ENCODE data around the gene PEX1. TPM values are rescaled to one million over a fixed set of nuclear protein-coding genes. Genes with fewer than 3 reads are reported as not detected.
A peak's percentile ranks its signal among the peaks of the same experiment; 100 is the strongest.
"Not testable (repeated sequence)": the region's sequence is repeated elsewhere in the genome, so short reads cannot be mapped to it uniquely, and the experiment has no call there.

PEX1 gene
- polyA plus RNA-seq, 2 of the 4 experiments (the other 2 are of a cell fraction), result 8.8 to 23.2 TPM

DNA sequence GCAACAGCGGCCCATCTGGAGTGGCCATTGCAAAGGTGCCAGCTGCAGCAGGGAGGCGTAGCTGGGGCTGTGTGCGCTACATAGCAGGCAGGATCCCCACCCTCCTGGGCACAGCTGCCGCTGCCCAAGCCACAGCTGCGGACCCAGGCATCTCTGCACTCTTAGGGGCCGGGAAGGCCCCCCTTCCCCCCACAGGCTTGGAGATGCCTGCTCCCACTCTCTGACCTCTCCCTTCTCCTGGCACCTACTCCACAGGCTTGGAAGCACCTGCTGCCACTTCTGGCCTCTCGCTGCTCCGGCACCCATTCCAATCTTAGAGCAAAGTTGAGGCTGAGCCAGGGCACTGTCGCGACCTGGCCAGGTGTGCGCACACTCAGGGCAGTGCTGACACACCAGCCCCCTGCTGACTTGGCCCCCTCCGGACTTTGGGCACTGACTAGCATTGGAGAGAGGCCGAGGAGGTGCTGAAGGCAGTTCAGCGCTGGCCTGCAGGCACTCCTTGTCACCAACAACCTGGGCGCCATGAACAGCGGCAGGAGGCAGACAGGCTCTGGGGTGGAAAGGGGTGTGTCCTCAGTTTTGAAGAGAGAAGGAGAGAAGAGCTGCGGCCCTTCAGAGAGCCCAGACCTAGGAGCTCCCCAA is 18.7 kb upstream of the PEX1 start:
- Histone ChIP-seq H3K27ac (no peak overlapping the region), H3K4me2 (no peak overlapping the region), H3K4me1 (no peaks in the 10 kb centered on the region), H3K4me3 (no peak overlapping the region), H3K9me3 (0 out of 3 replicates have a peak, but pooled peaks cover 2% of the 10 kb centered on the region)
- ChIA-PET CTCF (interaction anchor here (1.4 kb wide), 1 partner anchor 16 kb away, joined by 3 read pairs; no protein-coding TSS in a partner anchor), POLR2A (no interaction called here)
- ATAC-seq (peak in 1 of 2 experiments; percentile 30; a peak in 2 of 6 replicates), FAIRE-seq (no peak), DNase-seq (ENCODE audit: low read depth in 1 of 2, low spot score in 1 of 2) (no peak)
- no peak for TF ChIP-seq JUN (IDR thresholded peaks at IDR 0.05)
- WGBS (ENCODE audit: missing lambda C conversion rate), result 67% methylated on average over 14 of the region's 17 CpGs

DNA sequence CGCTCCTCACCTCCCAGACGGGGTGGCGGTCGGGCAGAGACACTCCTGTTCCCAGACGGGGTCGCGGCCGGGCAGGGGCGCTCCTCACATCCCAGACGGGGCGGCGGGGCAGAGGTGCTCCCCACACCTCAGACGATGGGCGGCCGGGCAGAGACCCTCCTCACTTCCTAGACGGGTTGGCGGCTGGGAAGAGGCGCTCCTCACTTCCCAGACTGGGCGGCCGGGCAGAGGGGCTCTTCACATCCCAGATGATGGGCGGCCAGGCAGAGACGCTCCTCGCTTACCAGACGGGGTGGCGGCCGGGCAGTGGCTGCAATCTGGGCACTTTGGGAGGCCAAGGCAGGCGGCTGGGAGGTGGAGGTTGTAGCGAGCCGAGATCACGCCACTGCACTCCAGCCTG is 16.8 kb upstream of the PEX1 start:
- H3K4me3 ChIP-seq; H3K4me2 ChIP-seq; H3K9me3 ChIP-seq; H3K4me1 ChIP-seq; POLR2A ChIA-PET; H3K27ac ChIP-seq; FAIRE-seq; ATAC-seq; DNase-seq (ENCODE audit: low read depth in 1 of 2, low spot score in 1 of 2): not testable (repeated sequence)
- 86% methylated on average over 10 of the region's 30 CpGs for WGBS (ENCODE audit: missing lambda C conversion rate)
- CTCF ChIA-PET, result interaction anchor here (1.4 kb wide), 1 partner anchor 16 kb away, joined by 3 read pairs; the partner anchor contains the start of gene RBM48

DNA sequence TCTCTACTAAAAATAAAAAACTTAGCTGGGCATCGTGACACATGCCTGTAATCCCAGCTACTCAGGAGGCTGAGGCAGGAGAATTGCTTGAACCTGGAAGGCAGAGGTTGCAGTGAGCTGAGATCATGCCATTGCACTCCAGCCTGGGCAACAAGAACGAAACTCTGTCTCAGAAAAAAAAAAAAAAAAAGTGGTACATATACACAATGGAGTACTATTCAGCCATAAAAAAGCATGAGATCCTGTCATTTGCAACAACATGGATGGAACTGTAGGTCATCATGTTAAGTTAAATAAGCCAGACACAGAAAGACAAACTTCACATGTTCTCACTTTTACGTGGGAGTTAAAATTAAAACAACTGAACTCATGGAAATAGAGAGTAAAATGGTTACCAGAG is 15.2 kb upstream of the PEX1 start:
- POLR2A ChIA-PET; DNase-seq (ENCODE audit: low read depth in 1 of 2, low spot score in 1 of 2); ATAC-seq; H3K9me3 ChIP-seq; H3K4me1 ChIP-seq; H3K4me3 ChIP-seq; H3K27ac ChIP-seq; FAIRE-seq; H3K4me2 ChIP-seq: not testable (repeated sequence)
- 42% methylated on average over 3 of the region's 3 CpGs for WGBS (ENCODE audit: missing lambda C conversion rate)
- CTCF ChIA-PET, result interaction anchor here (0.9 to 1.0 kb wide), 2 partner anchors 13 to 15 kb away, joined by 3 read pairs; partner anchors contain the start of genes PEX1 and RBM48

DNA sequence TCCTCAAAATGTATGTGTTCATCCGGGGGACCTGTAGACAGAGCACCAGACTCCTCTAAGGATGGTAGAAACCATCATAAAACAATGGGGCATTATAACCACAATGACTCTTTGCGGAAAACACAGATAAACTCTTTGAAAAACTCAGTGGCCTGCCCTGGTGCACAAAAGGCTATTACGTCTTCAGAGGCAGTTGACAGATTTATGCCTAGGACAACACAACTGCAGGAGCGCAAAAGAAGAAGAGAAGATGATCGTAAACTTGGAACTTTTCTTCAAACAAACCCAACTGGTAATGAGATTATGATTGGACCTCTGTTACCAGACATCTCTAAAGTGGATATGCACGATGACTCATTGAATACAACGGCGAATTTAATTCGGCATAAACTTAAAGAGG is 6.3 kb upstream of the PEX1 start:
- ChIA-PET POLR2A (no interaction called here), CTCF (no interaction called here)
- no peak overlapping the region for H3K4me2 ChIP-seq
- TF ChIP-seq ESRRA (IDR thresholded peaks at IDR 0.05; ENCODE audit: borderline replicate concordance, low read length), result no peak
- TF ChIP-seq, protein P1, sequence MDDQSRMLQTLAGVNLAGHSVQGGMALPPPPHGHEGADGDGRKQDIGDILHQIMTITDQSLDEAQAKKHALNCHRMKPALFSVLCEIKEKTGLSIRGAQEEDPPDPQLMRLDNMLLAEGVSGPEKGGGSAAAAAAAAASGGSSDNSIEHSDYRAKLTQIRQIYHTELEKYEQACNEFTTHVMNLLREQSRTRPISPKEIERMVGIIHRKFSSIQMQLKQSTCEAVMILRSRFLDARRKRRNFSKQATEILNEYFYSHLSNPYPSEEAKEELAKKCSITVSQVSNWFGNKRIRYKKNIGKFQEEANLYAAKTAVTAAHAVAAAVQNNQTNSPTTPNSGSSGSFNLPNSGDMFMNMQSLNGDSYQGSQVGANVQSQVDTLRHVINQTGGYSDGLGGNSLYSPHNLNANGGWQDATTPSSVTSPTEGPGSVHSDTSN (IDR thresholded peaks at IDR 0.05), result no peak
- TF ChIP-seq CHD4 (IDR thresholded peaks at IDR 0.05; ENCODE audit: borderline replicate concordance), result no peak
- 86% methylated on average over 9 of the region's 9 CpGs for WGBS (ENCODE audit: missing lambda C conversion rate)
- no peak overlapping the region for H3K27ac ChIP-seq
- no peak for ATAC-seq
- FAIRE-seq, result no peak
- peaks cover 3% of the 10 kb centered on the region; the same call in 2 of the 3 replicates for H3K4me1 ChIP-seq
- no peaks in the 10 kb centered on the region for H3K9me3 ChIP-seq
- H3K4me3 ChIP-seq, result no peak overlapping the region
- no peak for DNase-seq (ENCODE audit: low read depth in 1 of 2, low spot score in 1 of 2)

DNA sequence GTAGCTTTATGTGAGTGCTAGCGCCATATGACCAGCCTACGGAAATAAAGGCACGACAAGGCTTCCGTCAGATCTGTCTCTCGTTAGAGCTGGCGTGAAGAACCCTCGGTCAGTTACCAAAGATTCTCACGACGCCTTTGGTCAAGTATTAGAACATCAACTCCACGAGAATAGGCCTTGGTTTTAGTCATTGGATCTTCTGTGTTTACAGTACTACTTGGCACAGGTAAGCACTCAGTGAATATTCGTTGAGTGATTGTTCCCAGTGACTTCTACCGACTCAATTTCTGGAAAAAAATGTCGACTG is 591 bp upstream of the PEX1 start:
- H3K27ac ChIP-seq, result peak overlapping the region; percentile 72 to 87
- ATAC-seq, result peak; percentile 15 to 19; a peak in 5 of 6 replicates
- TF ChIP-seq JUNB (IDR thresholded peaks at IDR 0.05), result no peak
- TF ChIP-seq KDM5A (IDR thresholded peaks at IDR 0.05), result peak; percentile 95
- TF ChIP-seq PHF8 (IDR thresholded peaks at IDR 0.05; ENCODE audit: borderline replicate concordance, low read depth), result peak; percentile 59; the same call in 1 of the 2 replicates
- H3K4me2 ChIP-seq, result peak overlapping the region; percentile 82
- peaks cover 16% of the 10 kb centered on the region; the same call in 2 of the 3 replicates for H3K4me1 ChIP-seq
- H3K4me3 ChIP-seq, result peak overlapping the region; percentile 76
- FAIRE-seq, result no peak
- DNase-seq (ENCODE audit: low read depth in 1 of 2, low spot score in 1 of 2), result no peak
- ChIA-PET POLR2A (interaction anchor here (0.5 to 1.4 kb wide), 22 partner anchors 8 to 701 kb away, joined by 3 to 14 read pairs (median 4); partner anchors contain the start of genes ANKIB1, FAM133B, GATAD1 and KRIT1), CTCF (interaction anchor here (0.6 to 1.7 kb wide), 16 partner anchors 9 to 527 kb away, joined by 3 to 8 read pairs (median 3); partner anchors contain the start of gene GATAD1)
- WGBS (ENCODE audit: missing lambda C conversion rate), result 4% methylated on average over 13 of the region's 13 CpGs
- no peaks in the 10 kb centered on the region for H3K9me3 ChIP-seq

DNA sequence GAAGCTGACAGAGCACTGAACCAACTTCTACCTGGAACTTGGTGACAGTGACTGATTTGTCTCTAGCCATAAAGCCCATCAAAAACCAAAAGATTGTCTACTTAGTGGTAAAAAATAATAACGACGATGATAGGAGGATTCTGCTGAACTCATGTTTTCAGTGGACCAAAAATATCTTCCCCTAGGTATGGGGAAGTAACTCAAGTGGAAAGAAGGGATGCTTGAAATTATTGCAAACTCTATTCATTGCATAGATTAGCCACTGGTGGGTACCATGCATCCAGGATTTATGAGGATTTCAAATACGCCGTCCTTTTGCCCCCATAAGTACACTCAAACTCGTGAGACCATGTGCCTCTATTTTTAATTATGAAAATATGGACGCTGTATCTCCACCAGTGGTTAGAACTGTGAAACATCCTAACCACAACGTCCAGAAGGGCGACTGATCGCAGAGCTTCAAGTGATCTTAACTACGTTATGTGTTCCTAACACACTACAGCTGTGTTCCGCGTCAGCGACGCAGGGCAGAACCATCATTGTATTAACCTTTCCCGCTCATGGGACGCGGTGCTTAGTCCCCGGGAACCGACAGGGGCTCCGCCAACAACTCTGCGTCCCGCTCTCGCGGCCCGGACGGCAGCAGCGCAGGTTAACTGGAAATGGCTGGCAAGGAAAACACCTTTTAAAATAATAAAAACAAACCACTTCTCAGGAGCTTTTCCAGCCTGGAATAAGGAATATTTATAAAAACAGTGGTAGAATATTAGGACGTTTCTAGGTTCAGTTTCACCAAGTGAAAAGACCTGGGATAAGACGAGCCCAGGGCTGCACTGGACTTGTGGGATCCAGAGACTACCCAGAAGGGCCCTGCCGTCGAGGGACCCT is 776 bp downstream of the PEX1 start:
- peak overlapping the region; percentile 68 to 88 for H3K27ac ChIP-seq
- ChIA-PET POLR2A (interaction anchor here (0.9 to 1.4 kb wide), 4 partner anchors 9 to 460 kb away, joined by 3 to 13 read pairs (median 4); partner anchors contain the start of gene FAM133B), CTCF (interaction anchor here (0.9 to 1.7 kb wide), 11 partner anchors 11 to 705 kb away, joined by 3 to 8 read pairs (median 4); partner anchors contain the start of gene VPS50)
- ATAC-seq, result peak; percentile 78 to 84
- peak; percentile 65 to 80 for DNase-seq (ENCODE audit: low read depth in 1 of 2, low spot score in 1 of 2)
- H3K4me2 ChIP-seq, result peak overlapping the region; percentile 90
- peaks cover 16% of the 10 kb centered on the region; the same call in 2 of the 3 replicates for H3K4me1 ChIP-seq
- no peaks in the 10 kb centered on the region for H3K9me3 ChIP-seq
- peak overlapping the region; percentile 76 for H3K4me3 ChIP-seq
- FAIRE-seq, result no peak
- WGBS (ENCODE audit: missing lambda C conversion rate), result 1% methylated on average over 30 of the region's 31 CpGs
- TF ChIP-seq EP300 (IDR thresholded peaks at IDR 0.05) (no peak), KDM5A (IDR thresholded peaks at IDR 0.05) (0 out of 2 replicates have a peak, but pooled peaks have one; percentile 38), HOXB13 (CRISPR knock-in tag; IDR thresholded peaks at IDR 0.05; ENCODE audit: low read depth) (no peak), ZSCAN20 (CRISPR knock-in tag; IDR thresholded peaks at IDR 0.05) (no peak)
- TF ChIP-seq, protein P2, sequence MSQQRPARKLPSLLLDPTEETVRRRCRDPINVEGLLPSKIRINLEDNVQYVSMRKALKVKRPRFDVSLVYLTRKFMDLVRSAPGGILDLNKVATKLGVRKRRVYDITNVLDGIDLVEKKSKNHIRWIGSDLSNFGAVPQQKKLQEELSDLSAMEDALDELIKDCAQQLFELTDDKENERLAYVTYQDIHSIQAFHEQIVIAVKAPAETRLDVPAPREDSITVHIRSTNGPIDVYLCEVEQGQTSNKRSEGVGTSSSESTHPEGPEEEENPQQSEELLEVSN (IDR thresholded peaks at IDR 0.05; ENCODE audit: borderline replicate concordance, low read depth), result peak; percentile 38; the same call in 1 of the 2 replicates

Data from A549 (cell line).